HCT116 (cell line): ENCODE results near the gene TARS2.

Experiments
- CEBPB ChIP-seq: IDR thresholded peaks from 2 replicates; pipeline ENCODE4 v1.6.1; 2012; ENCODE audit warnings: low read depth
- EZH2 ChIP-seq: fragments of 200-600 bp; sonication (generic); IDR thresholded peaks from 2 replicates; pipeline ENCODE4 v1.6.1; 2017; ENCODE audit warnings: antibody characterized with exemption, mixed run types
- POLR2AphosphoS5 ChIP-seq: IDR thresholded peaks from 2 replicates; pipeline ENCODE4 v1.6.1; 2011; ENCODE audit warnings: mild to moderate bottlenecking, low read depth, low read length, moderate library complexity
- RAD21 ChIP-seq: IDR thresholded peaks from 2 replicates; pipeline ENCODE4 v1.6.1; 2012; ENCODE audit warnings: low read depth, mild to moderate bottlenecking
- TF ChIP-seq, protein P1 (sequence below), 3 experiments: fragments of 200-600 bp in 1 of 3; sonication (generic) in 1 of 3; IDR thresholded peaks in 2 of 3; conservative IDR thresholded peaks in 1 of 3; 2 replicates each; pipeline ENCODE4 v1.5.1; 2012 to 2017; ENCODE audit warnings: low read depth in 2 of 3, low read length in 2 of 3, antibody characterized with exemption in 1 of 3, borderline replicate concordance in 1 of 3, control low read depth in 1 of 3, mild to moderate bottlenecking in 1 of 3, mixed read lengths in 1 of 3, mixed run types in 1 of 3, moderate library complexity in 1 of 3; ENCODE audit not compliant: insufficient read depth in 1 of 3

DNA sequence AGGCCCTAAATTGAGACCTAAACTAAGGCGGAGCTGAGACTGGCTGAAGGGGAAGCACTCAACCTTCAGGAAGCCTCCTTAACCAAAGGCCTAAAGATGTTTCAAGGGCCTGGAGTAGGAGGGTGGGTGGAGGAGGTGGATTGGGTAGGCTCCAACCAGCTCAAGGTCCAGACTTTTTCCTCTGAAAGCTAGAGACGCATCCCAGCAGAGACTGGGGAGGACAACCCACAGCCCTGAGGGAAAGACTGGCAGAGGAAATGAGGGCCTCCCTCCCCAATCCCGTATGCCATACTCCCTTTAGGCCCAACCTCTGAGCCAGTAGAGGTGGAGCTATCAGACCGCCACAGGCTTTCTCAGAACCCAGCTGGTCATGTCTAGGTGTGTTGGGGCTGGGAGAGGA lies 21.8 kb downstream of the TARS2 start:
- TF ChIP-seq POLR2AphosphoS5, result no peak
- TF ChIP-seq, protein P1, sequence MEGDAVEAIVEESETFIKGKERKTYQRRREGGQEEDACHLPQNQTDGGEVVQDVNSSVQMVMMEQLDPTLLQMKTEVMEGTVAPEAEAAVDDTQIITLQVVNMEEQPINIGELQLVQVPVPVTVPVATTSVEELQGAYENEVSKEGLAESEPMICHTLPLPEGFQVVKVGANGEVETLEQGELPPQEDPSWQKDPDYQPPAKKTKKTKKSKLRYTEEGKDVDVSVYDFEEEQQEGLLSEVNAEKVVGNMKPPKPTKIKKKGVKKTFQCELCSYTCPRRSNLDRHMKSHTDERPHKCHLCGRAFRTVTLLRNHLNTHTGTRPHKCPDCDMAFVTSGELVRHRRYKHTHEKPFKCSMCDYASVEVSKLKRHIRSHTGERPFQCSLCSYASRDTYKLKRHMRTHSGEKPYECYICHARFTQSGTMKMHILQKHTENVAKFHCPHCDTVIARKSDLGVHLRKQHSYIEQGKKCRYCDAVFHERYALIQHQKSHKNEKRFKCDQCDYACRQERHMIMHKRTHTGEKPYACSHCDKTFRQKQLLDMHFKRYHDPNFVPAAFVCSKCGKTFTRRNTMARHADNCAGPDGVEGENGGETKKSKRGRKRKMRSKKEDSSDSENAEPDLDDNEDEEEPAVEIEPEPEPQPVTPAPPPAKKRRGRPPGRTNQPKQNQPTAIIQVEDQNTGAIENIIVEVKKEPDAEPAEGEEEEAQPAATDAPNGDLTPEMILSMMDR (IDR thresholded peaks at IDR 0.05 in 2 of 3, conservative IDR thresholded peaks at IDR 0.05 in 1 of 3; ENCODE audit: borderline replicate concordance in 1 of 3, insufficient read depth in 1 of 3, low read depth in 2 of 3, low read length in 2 of 3), result no peak
- TF ChIP-seq EZH2, result no peak
- no peak for TF ChIP-seq CEBPB
- no peak for TF ChIP-seq RAD21
